Dermis blood vessel endothelial cell (primary cell): Measurements from ENCODE around the gene RNF114. TPM values are rescaled to one million over a fixed set of nuclear protein-coding genes. Genes with fewer than 3 reads are reported as not detected.
"Not testable (repeated sequence)": the region's sequence is repeated elsewhere in the genome, so short reads cannot be mapped to it uniquely, and the experiment has no call there.

Source experiments
- DNase-seq: peaks from one replicate; pipeline ENCODE4 v3.0.0; 2010
- total RNA-seq: library from RNA; depleted of rRNA; stranded (reverse); fragments of >200 nt; gene quantifications from 2 replicates; pipeline ENCODE4 v1.2.3, GENCODE V29; 2014

Gene RNF114
- total RNA-seq, 1 donor from 2014 or later = 169 TPM

DNA sequence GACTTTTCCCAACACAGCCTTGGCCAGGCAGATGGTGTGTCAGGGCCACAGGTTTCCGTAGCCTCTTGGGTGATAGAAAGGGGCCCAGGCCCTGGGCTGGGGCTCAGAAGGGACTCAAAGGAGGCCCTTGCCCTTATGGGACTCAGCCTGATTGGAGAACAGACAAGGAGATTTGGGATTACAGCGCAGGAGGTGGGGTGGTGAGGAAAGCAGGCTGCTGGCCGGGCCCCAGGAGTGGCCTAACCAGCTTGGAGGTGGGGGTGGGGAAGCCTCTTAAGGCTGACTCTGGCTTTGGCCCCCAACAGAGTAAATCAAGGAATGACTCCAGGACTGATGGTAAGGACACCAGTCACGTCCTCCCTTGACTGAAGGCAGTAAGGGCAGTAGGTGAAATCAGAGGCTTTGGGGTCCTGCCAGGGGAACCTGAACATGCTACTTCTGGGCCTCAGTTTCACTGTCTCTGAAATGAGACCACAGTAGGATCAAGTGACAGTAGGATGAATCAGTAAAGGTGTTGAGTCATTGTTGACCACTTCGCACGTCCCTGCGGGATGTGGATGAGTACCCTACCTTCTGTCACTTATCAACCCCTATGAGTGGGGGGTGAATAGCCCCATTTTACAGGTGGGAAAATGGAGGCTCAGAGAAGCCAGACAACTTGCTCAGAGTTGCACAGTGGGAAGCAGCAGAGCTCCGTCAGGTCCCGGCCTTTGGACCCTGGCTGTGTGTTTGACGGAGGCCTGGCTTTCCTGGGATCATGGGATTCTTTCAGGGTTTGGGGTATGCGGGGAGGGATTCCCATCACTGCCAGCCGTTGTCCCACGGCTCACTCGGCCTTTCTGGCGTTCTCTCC lies 51.0 kb downstream of the RNF114 start:
- DNase-seq = no peak

DNA sequence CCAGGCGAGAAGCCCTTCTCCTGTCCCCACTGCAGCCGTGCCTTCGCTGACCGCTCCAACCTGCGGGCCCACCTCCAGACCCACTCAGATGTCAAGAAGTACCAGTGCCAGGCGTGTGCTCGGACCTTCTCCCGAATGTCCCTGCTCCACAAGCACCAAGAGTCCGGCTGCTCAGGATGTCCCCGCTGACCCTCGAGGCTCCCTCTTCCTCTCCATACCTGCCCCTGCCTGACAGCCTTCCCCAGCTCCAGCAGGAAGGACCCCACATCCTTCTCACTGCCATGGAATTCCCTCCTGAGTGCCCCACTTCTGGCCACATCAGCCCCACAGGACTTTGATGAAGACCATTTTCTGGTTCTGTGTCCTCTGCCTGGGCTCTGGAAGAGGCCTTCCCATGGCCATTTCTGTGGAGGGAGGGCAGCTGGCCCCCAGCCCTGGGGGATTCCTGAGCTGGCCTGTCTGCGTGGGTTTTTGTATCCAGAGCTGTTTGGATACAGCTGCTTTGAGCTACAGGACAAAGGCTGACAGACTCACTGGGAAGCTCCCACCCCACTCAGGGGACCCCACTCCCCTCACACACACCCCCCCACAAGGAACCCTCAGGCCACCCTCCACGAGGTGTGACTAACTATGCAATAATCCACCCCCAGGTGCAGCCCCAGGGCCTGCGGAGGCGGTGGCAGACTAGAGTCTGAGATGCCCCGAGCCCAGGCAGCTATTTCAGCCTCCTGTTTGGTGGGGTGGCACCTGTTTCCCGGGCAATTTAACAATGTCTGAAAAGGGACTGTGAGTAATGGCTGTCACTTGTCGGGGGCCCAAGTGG lies 51.9 kb downstream of the RNF114 start:
- DNase-seq = no peak

GRCh38 chr20:49989234-49990065 lies 53.3 kb downstream of the RNF114 start:
- peak; percentile 82 for DNase-seq

- DNase-seq = no peak
Observed at GRCh38 chr20:49990271-49990720, 54.1 kb downstream of the RNF114 start.

DNA sequence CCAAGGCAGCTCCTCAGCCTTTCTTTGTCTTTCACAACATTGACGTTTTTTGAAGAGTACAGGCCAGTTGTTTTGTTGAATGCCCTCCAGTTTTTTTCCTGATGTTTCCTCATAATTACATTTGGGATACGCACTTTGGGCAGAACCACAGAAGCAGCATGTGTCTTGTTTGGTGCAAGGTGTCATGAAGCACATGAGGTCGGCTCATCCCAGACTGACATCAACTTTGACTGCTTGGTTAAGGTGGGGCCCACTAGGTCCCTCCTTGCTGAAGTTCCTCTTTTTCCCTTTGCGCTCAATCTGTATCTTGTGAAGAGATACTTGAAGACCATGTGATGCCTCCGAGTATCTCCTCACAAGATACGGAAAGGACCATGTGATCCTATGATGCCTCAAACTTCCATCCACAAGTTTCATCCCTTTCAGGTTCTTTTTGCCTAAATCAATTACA lies 57.1 kb downstream of the RNF114 start:
- DNase-seq = no peak

DNA sequence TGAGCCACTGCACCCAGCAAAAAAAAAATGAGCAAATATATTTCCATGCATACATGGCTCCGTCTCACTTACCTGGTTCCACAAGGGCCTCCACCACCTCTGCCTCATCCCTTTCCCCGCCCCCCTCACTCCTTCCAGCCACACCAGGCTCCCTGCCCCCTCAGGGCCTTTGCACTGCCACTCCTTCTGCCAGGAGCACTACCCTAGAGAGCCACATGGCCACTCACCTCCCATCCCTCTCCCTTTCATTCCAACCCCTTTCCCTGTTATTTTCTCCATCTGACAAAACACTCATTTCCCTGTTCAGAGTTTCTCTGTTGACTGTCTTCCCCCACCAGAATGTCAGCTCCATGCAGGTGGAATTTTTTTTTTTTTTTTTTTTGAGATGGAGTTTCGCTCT lies 59.4 kb downstream of the RNF114 start:
- no peak for DNase-seq

GRCh38 chr20:49998478-49999188 lies 62.4 kb downstream of the RNF114 start:
- DNase-seq = not testable (repeated sequence)

- DNase-seq = no peak
Observed at GRCh38 chr20:49999329-49999728, 63.1 kb downstream of the RNF114 start.

DNA sequence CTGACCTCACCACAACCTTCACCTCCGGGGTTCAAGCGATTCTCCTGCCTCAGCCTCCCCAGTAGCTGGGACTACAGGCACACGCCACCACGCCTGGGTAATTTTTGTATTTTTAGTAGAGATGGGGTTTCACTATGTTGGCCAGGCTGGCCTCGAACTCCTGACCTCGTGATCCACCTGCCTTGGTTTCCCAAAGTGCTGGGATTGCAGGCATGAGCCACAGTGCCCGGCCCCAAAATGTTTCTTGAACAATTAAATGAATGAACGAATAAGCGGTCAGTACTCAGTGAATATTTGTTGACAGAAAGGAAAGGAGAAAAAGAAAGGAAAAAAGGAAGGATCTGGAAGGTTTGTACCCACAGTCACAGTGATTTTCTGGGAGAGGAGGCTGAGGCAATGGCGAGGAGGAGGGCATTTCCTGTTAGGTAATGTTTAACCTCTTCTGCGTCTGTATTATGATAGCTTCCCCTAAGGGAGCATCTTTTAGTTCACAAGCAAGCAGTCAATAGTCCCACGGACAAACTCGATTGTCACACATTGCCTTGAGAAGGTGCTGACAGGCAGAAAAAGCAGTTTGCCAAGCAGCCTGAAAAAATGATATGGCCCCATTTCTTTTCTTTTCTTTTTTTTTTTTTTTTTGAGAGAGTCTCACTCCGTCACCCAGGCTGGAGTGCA lies 64.5 kb downstream of the RNF114 start:
- DNase-seq = not testable (repeated sequence)

DNA sequence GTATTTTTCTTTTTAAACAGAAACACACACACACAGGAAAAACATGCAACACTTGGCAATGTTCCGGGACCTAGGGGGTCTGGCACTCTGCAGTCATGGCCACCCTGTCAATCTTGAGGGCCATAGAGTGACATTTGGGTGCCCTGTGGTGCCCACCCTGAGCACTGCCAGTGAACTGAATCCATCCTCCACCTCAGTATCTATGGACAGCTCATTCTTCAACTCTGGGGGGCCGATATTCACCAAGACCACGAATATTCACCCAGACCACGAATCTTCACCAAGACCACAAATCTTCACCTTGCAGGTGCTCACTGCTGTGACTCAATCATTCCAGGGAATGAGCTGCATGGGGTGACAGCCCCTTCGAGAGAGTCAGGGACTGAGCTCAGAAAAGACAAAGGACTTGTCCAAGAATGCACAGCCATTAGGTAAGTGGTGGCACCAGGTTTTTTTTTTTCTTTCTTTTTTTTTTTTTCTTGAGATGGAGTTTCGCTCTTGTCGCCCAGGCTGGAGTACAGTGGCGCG lies 65.7 kb downstream of the RNF114 start:
- DNase-seq = no peak

DNA sequence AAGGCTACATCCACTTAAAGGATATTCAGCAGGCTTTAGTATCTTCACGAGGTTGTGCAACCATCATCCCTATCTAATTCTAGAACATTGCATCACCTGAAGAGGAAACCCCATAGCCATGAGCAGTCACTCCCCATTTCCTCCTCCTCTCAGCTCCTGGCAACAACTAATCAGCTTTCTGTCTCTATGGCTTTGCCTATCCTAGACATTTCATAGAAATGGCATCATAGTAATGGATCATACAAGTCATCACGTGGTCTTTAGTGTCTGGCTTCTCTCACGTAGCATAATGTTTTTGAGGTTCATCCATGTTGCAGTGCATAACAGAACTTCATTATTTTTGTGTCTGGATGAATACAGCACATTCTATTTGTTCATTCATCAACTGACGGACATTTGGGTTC lies 67.1 kb downstream of the RNF114 start:
- peak; percentile 86 for DNase-seq

Other genes with a start within 250 kb of the RNF114 start
- 63.3 and 65.1 TPM in 2 replicates for gene B4GALT5, start 222.5 kb upstream of the RNF114 start, total RNA-seq
- gene SLC9A8, start 123.6 kb upstream of the RNF114 start, total RNA-seq = 6.6 and 8.4 TPM in 2 replicates
- gene SPATA2, start 20.9 kb upstream of the RNF114 start, total RNA-seq = 1.2 and 2.4 TPM in 2 replicates
- 1.5 TPM in 2 replicates for gene SNAI1, start 46.6 kb downstream of the RNF114 start, total RNA-seq
- gene UBE2V1, start 176.8 kb downstream of the RNF114 start, total RNA-seq = 33.5 and 62.6 TPM in 2 replicates
- 17.2 and 20.8 TPM in 2 replicates for gene PEDS1, start 217.3 kb downstream of the RNF114 start, total RNA-seq